Activated naive CD4-positive, alpha-beta T cell treated with anti-CD3 and anti-CD28 coated beads, Interleukin-2, amount 50 U/mL, for 16 hours (primary cell): ENCODE results near the gene ZNF222.

Source experiments
- DNase-seq: peaks from one replicate; pipeline ENCODE4 v3.0.0-alpha.2; 2020

Gene ZNF222

DNA sequence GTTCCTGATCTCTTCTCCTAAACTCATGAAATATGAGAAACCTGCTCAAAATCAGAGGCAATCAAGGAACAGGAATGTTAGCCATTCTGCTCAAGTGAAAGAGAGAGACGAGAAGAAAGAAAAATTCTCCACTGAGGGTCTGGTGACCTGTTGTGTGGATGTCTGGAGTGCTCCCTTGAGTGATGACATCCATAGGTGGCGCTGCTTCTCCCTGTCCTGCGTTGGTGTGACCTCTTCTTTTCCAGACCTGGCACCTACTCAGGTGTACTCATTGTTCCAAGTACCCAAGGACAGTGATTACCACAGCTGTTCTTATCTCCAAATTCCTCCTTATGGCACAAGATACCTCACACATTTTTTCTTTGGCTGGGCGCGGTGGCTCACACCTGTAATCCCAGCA lies 30.7 kb downstream of the ZNF222 start:
- no peak for DNase-seq

DNA sequence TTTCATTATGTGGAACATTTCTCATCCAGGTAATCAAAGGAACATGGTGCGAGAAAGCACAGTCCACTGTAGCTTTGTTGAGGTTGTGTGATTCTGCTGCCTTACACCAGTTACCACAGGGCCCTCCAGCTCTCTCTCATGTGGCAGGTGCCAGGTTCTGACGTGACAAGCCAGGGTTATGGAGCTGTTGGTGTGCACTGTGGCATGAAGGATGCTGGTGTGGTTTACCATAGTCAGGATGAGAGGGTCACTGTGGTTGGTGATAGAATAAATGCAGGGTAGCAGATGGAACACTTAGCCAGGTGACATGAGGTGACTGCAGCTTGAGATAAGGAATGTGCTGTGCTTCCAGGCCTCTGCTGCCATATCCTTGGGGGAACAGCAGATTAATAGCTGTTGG lies 34.0 kb downstream of the ZNF222 start:
- DNase-seq = no peak

DNA sequence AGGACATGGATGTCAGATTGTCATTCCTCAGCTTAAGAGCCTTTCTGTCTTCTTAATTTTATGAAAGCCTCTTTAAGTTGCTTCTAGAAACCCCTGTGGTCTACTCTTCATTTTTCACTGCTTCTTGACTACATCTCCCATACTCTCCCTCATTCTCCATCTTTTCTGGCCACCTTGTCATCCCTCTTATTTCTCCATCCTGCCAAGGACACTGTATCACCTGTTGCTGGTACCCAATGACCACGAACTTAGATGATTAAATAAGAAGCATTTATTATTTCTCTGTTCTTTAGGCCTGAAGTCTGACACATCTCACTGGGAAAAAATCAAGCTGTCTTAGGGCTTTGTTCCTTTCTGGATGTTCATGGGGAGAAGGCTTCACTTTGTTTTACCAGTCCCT lies 35.9 kb downstream of the ZNF222 start:
- DNase-seq = no peak

DNA sequence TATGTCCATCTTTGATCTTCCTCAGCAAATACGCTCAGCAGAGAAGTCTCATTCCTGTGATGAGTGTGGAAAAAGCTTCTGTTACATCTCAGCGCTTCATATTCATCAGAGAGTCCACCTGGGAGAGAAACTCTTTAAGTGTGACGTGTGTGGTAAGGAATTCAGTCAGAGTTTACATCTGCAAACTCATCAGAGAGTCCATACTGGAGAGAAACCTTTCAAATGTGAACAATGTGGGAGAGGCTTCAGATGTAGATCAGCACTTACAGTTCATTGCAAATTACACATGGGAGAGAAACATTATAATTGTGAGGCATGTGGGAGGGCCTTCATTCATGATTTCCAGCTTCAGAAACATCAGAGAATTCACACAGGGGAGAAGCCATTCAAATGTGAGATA lies 41.1 kb downstream of the ZNF222 start:
- DNase-seq = no peak

DNA sequence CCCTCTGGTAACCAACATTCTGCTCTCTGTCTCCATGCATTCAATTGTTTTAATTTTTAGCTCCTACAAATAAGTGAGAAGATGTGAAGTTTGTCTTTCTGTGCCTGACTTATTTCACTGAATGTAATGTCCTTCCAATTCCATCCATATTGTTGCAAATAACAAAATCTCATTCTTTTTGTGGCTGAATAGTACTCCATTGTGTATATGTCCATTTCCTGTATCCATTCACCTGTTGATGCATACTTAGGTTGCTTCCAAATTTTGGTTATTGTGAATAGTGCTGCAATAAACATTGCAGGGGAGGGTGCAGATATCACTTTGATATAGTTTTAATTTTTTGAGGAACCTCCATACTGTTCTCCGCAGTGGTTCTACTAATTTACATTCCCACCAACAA lies 44.2 kb downstream of the ZNF222 start:
- DNase-seq = no peak

DNA sequence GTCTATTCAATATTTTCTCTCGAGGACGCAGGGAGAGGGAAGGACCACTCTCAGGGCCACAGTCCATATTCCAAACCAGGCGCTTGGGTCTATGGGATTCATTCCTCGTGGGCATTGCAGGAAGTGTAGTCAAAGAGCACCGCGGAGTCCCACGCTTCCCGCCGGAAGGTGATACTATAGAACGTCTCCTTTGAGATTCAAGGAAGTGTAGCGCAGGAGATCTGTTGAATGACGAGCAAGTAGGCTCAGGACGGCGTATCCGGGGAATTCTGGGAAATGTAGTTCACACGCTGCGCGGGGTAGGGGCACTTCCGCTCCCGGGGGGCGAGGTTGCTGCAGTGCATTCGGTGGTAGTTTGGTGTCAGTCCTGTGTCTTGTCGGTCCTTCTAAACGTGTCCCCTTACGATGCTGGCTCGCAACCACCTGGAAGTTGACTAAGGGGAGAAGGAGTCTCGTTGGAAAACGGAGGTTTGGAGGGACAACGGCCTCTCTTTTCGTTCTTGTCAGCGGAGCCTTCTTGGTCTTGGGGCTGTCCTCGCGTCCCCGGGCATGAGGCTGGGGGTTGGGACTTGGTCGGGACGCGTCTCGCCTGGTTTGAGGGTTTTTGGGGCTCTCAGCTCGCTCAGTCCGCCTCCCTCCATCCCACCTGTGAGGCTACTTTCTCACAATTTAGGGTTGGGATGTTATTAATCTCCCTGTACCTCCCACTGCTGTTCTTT lies 46.8 kb downstream of the ZNF222 start, which contains the start of gene ZNF284:
Gene ZNF284 (plus strand): TSS at position 336 of the 719 bp plus-strand sequence. CDS start 4,231 bp downstream, outside the sequence.
- DNase-seq = peak; percentile 84

DNA sequence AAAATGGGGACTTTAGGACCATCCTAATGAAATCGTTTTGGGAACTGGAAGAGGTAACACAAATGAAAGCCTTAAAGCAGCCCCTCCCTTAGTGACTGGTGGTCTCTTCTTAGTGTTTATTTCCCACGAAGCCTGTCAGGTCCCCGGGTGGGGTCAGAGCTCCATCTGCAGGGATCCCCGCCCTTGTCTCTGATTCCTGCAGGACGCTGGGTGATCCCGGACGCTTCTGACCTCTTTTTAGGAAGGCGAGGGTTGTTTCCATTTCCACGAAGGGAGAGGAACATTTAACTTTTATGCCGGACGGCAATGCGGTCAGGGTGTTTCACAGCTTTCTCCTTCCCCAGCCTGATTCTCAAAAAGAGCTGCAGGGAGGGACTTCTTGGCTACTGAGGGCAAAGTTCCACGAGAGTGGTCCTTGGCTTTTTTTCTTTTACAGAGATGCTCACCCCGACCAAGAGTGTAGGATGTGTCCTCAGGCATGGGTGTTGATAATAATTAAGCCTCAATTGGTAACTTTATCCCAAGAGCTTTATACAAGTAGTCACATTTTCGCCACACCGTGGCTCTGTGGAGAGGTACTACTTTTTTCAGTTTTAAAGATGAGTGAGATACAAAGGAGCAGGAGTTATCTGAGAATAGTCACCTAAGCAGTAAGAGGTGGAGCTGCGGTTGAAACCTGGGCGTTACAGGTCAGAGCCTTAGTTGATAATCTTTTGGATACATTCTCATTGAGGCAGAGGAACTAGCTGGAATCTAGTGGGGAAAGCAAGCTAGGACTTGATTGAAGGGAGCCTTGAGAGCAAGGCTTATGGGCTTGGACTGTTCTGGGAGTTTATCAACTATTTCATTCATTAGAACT lies 47.6 kb downstream of the ZNF222 start:
- no peak for DNase-seq

DNA sequence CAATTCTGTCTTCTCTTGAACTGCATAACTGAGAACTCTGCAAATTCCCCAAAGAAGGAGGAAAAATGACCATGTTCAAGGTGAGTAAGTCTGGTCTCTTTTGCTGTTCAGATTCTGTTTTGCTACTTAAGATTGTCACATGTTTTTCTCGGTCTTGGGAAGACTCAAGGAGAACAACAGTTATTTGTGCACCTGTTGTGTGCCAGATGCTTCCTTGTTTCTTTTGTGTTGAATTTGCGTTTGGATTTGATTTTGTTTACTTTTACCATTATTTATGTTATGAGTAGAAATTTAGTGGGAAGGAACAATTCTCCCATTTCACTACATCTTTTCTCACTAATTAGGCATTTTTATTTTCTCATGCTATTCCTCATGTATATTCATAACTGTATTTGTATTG lies 51.1 kb downstream of the ZNF222 start:
- DNase-seq = no peak
